ENCODE measurements around the gene RUNX1. TPM values are rescaled to one million over a fixed set of nuclear protein-coding genes. Genes with fewer than 3 reads are reported as not detected.

RUNX1 gene
- total RNA-seq, 4 donors from 2014 or later, result 16.2 to 34.6 (median 26.4) TPM

GRCh38 chr21:34960687-34961086 is 88.4 kb downstream of the RUNX1 start:
- no peak for TF ChIP-seq CTCF (IDR thresholded peaks at IDR 0.05; ENCODE audit: low read depth)

- TF ChIP-seq CTCF (IDR thresholded peaks at IDR 0.05; ENCODE audit: low read depth), result no peak
Measured at GRCh38 chr21:34959607-34960006, 89.5 kb downstream of the RUNX1 start.

- no peak for TF ChIP-seq CTCF (IDR thresholded peaks at IDR 0.05; ENCODE audit: low read depth)
Measured at GRCh38 chr21:34958040-34958439, 91.1 kb downstream of the RUNX1 start.

- TF ChIP-seq CTCF (IDR thresholded peaks at IDR 0.05; ENCODE audit: low read depth), result no peak
Measured at GRCh38 chr21:34956416-34957316, 92.4 kb downstream of the RUNX1 start.

GRCh38 chr21:34953950-34954349 is 95.2 kb downstream of the RUNX1 start:
- TF ChIP-seq CTCF (IDR thresholded peaks at IDR 0.05; ENCODE audit: low read depth), result no peak

- no peak for TF ChIP-seq CTCF (IDR thresholded peaks at IDR 0.05; ENCODE audit: low read depth)
Measured at GRCh38 chr21:34952701-34953100, 96.4 kb downstream of the RUNX1 start.

GRCh38 chr21:34950980-34951379 is 98.1 kb downstream of the RUNX1 start:
- TF ChIP-seq CTCF (IDR thresholded peaks at IDR 0.05; ENCODE audit: low read depth), result no peak

Measured in subcutaneous adipose tissue (tissue), 4 donors.